ENCODE data around the gene CABLES2. TPM values are rescaled to one million over a fixed set of nuclear protein-coding genes. Genes with fewer than 3 reads are reported as not detected.

CABLES2 gene
- total and polyA plus RNA-seq, 10 of the 15 experiments (the other 5 are each of a cell fraction or from before 2014, with no cell fraction given): 2.2 to 14.9 (median 5.3) TPM

GRCh38 chr20:62377615-62378178 is 29.4 kb downstream of the CABLES2 start (continued):
- TF ChIP-seq TBL1XR1 (IDR thresholded peaks at IDR 0.05; ENCODE audit: low read depth, low read length): no peak

- BruUV-seq (replicated peaks): no TSS peak
- no peak for ATAC-seq
- H3K9ac ChIP-seq (ENCODE audit: control insufficient read depth, insufficient read depth, low read length): no peak overlapping the region
- no peaks in the 10 kb centered on the region for H3K4me1 ChIP-seq (ENCODE audit: control insufficient read depth, insufficient read depth, low read length)
- intact Hi-C loops (cut with micrococcal nuclease; ENCODE audit: unreplicated experiment) (no loop called here), in situ Hi-C loops (cut with MboI) (loop anchor here (25.0 kb wide), 1 partner anchor 365 kb away; no protein-coding TSS in a partner anchor)
- no peaks in the 10 kb centered on the region for H3K27me3 ChIP-seq (replicated peaks in 1 of 2; ENCODE audit: control insufficient read depth in 2 of 2, insufficient read depth in 2 of 2, low read length in 1 of 2)
- no peak overlapping the region for H3K4me2 ChIP-seq (ENCODE audit: control insufficient read depth, insufficient read depth)
- no peaks in the 10 kb centered on the region; a peak in 2 of 4 replicates for H3K36me3 ChIP-seq (ENCODE audit: control insufficient read depth in 2 of 2, insufficient read depth in 2 of 2, low read length in 1 of 2)
- FAIRE-seq: no peak
- 70% methylated on average over 17 of the region's 17 CpGs for WGBS (ENCODE audit: insufficient coverage, insufficient replicate concordance, low lambda C conversion rate, missing lambda C conversion rate)
- ChIA-PET SMC1A (ENCODE audit: uncharacterized antibody, unreplicated experiment) (no interaction called here), POLR2A (no interaction called here), CTCF (no interaction called here), RAD21 (ENCODE audit: unreplicated experiment) (no interaction called here)
- H2AFZ ChIP-seq (ENCODE audit: control insufficient read depth, low read depth, low read length): no peak overlapping the region
- no peak for DNase-seq (ENCODE audit: low read depth, low spot score)
- no peaks in the 10 kb centered on the region for H4K20me1 ChIP-seq (ENCODE audit: control insufficient read depth, insufficient read depth)
- no peak overlapping the region for H3K4me3 ChIP-seq
- no peak overlapping the region for H3K27ac ChIP-seq (ENCODE audit: control insufficient read depth, insufficient read depth)
- TF ChIP-seq RBBP5 (conservative IDR thresholded peaks at IDR 0.05) (no peak), ZNF384 (IDR thresholded peaks at IDR 0.05; ENCODE audit: borderline replicate concordance, low read depth, low read length) (no peak), POLR2AphosphoS2 (IDR thresholded peaks at IDR 0.05; ENCODE audit: low read depth, low read length) (no peak), EED (IDR thresholded peaks at IDR 0.05; ENCODE audit: low read depth) (no peak), PKNOX1 (IDR thresholded peaks at IDR 0.05) (no peak), ELK1 (IDR thresholded peaks at IDR 0.05; ENCODE audit: low read depth, low read length) (no peak), ZBTB11 (CRISPR knock-in tag; IDR thresholded peaks at IDR 0.05) (no peak), IKZF1 (conservative IDR thresholded peaks at IDR 0.05) (no peak), PML (IDR thresholded peaks at IDR 0.05; ENCODE audit: low read length) (no peak), POLR2A (IDR thresholded peaks at IDR 0.05; ENCODE audit: low read depth, low read length) (no peak), RAD21 (IDR thresholded peaks at IDR 0.05; ENCODE audit: insufficient read depth, low read depth, low read length) (no peak)
- no peaks in the 10 kb centered on the region for H3K9me3 ChIP-seq (replicated peaks; ENCODE audit: control insufficient read depth, insufficient read depth, low read length)
- no peaks in the 10 kb centered on the region for H3K79me2 ChIP-seq (ENCODE audit: control insufficient read depth, insufficient read depth, low read length)
Observed at GRCh38 chr20:62377064-62377461, 30.0 kb downstream of the CABLES2 start.
